Vagina (tissue), 2 donors: ENCODE measurements around the gene SERPING1.

Source experiments
- CTCF ChIP-seq, 3 experiments: fragments of 450-650 bp in 2 of 3; fragments of 200-600 bp in 1 of 3; sonication (generic) in 1 of 3; IDR thresholded peaks; one replicate each; pipeline ENCODE4 v1.5.1; 2017 to 2019; ENCODE audit warnings: antibody characterized with exemption in 3 of 3, mild to moderate bottlenecking in 2 of 3, moderate library complexity in 2 of 3
- POLR2A ChIP-seq, 2 donors: fragments of 450-650 bp; IDR thresholded peaks; one replicate each; pipeline ENCODE4 v1.6.1; 2017; ENCODE audit warnings: antibody characterized with exemption in 2 of 2, mild to moderate bottlenecking in 2 of 2, moderate library complexity in 2 of 2

- TF ChIP-seq CTCF (IDR thresholded peaks at IDR 0.05), result no peak
- no peak for TF ChIP-seq POLR2A (IDR thresholded peaks at IDR 0.05)
These were observed at the start of gene SERPING1 for GRCh38 chr11:57597461-57597915.
